K562 (cell line): ENCODE data around the gene PDE1C. TPM values are rescaled to one million over a fixed set of nuclear protein-coding genes. Genes with fewer than 3 reads are reported as not detected.

Source experiments
- ATAC-seq: fragments of 200-7000 bp; cut with Tn5 transposase; 3 replicates; pipeline ENCODE4 v1.9.1; 2020; ENCODE audit warnings: moderate library complexity
- BruUV-seq: library from RNA; stranded (reverse); fragments of 400-500 nt; replicated peaks from 2 replicates; lab custom pipeline; 2021; lab: Mats Ljungman, UMichigan
- CTCF ChIA-PET: fragments of 300-600 bp; formaldehyde crosslinking; extraction: SDS; loops from one replicate; lab custom pipeline; 2021; ENCODE audit warnings: low intra/inter-chr PET ratio; lab: Yijun Ruan, JAX
- POLR2A ChIA-PET: fragments of 300-600, 350-650 bp; sonication (Branson Sonifier 250); formaldehyde crosslinking; extraction: SDS; loops from one replicate; lab custom pipeline; 2021; ENCODE audit warnings: antibody characterized with exemption, inconsistent platforms; lab: Yijun Ruan, JAX
- DNase-seq, 4 experiments: peaks; one replicate each; pipeline versions ENCODE4 v3.0.0 to v3.0.0-alpha.2; 2011 to 2018; ENCODE audit warnings: low spot score in 3 of 4, mixed read lengths in 3 of 4; ENCODE audit errors: extremely low read depth in 1 of 4
- FAIRE-seq: peaks from 2 replicates; lab custom pipeline; 2011; peaks lifted over from hg19 to GRCh38; lab: Jason Lieb, UNC
- H2AFZ ChIP-seq: 2 replicates; pipeline ENCODE4 v1.6.0; 2011; ENCODE audit warnings: low read depth, low read length, control low read depth, inconsistent platforms
- H3K27ac ChIP-seq: fragments of 200-600 bp; 3 replicates; pipeline ENCODE4 v1.8.0; 2011; ENCODE audit warnings: low read depth, mild to moderate bottlenecking, control low read depth, inconsistent platforms, low read length, moderate library complexity, mixed read lengths; ENCODE audit errors: extremely low read depth
- H3K27me3 ChIP-seq, 2 experiments: fragments of 300-600 bp in 1 of 2; 2 replicates in 1 of 2; 3 replicates in 1 of 2; pipeline versions ENCODE4 v1.6.0 to v1.8.0; 2011; ENCODE audit warnings: inconsistent platforms in 2 of 2, low read length in 2 of 2, mild to moderate bottlenecking in 1 of 2, mixed read lengths in 1 of 2, moderate library complexity in 1 of 2; ENCODE audit not compliant: control insufficient read depth in 2 of 2, insufficient read depth in 2 of 2
- H3K36me3 ChIP-seq: fragments of 300-600 bp; 3 replicates; pipeline ENCODE4 v1.8.0; 2011; ENCODE audit warnings: mild to moderate bottlenecking, low read length, inconsistent platforms; ENCODE audit not compliant: control insufficient read depth, insufficient read depth
- H3K4me1 ChIP-seq, 2 experiments: fragments of 200-600 bp in 1 of 2; replicated peaks in 1 of 2; 2 replicates in 1 of 2; 3 replicates in 1 of 2; pipeline versions ENCODE4 v1.5.1 to v1.8.0; 2011; ENCODE audit warnings: inconsistent platforms in 2 of 2, low read length in 2 of 2, mild to moderate bottlenecking in 1 of 2, mixed read lengths in 1 of 2, moderate library complexity in 1 of 2; ENCODE audit not compliant: control insufficient read depth in 2 of 2, insufficient read depth in 2 of 2
- H3K4me2 ChIP-seq: 2 replicates; pipeline ENCODE4 v1.6.1; 2011; ENCODE audit warnings: low read length, control low read depth, inconsistent platforms, mixed read lengths; ENCODE audit not compliant: insufficient read depth
- H3K4me3 ChIP-seq: fragments of 200-600 bp; sonication (generic), shearing (Covaris generic); 2 replicates; pipeline ENCODE4 v1.5.1; 2016; ENCODE audit warnings: control low read depth, inconsistent platforms
- H3K79me2 ChIP-seq: fragments of 200-600 bp; 3 replicates; pipeline ENCODE4 v1.8.0; 2011; ENCODE audit warnings: low read length, inconsistent platforms; ENCODE audit not compliant: control insufficient read depth, insufficient read depth
- H3K9ac ChIP-seq, 2 experiments: 2 replicates each; pipeline versions ENCODE4 v1.6.0 to v1.6.1; 2011; ENCODE audit warnings: low read depth in 2 of 2, low read length in 2 of 2, control low read depth in 1 of 2, inconsistent platforms in 1 of 2, mild to moderate bottlenecking in 1 of 2, mixed read lengths in 1 of 2; ENCODE audit not compliant: insufficient read depth in 1 of 2
- H3K9me1 ChIP-seq: one replicate; pipeline ENCODE4 v1.6.0; 2011; ENCODE audit warnings: inconsistent platforms, mild to moderate bottlenecking, low read length, moderate library complexity; ENCODE audit not compliant: control insufficient read depth, insufficient read depth
- H3K9me3 ChIP-seq: replicated peaks from 2 replicates; pipeline ENCODE4 v1.5.1; 2011; ENCODE audit warnings: low read depth, low read length, inconsistent platforms; ENCODE audit not compliant: control insufficient read depth, insufficient read depth
- H4K20me1 ChIP-seq: replicated peaks from 2 replicates; pipeline ENCODE4 v1.6.1; 2011; ENCODE audit warnings: low read length, inconsistent platforms, mixed read lengths; ENCODE audit not compliant: control insufficient read depth, insufficient read depth
- BRF1 ChIP-seq: IDR thresholded peaks from 3 replicates; pipeline ENCODE4 v1.6.1; 2011; ENCODE audit warnings: borderline replicate concordance, mild to moderate bottlenecking; ENCODE audit not compliant: insufficient read length; ENCODE audit errors: extremely low read depth
- CTBP1 ChIP-seq: fragments of 450-650 bp; IDR thresholded peaks from 2 replicates; pipeline ENCODE4 v1.6.1; 2016; ENCODE audit warnings: borderline replicate concordance
- EWSR1 ChIP-seq: fragments of 450-650 bp; IDR thresholded peaks from 2 replicates; pipeline ENCODE4 v1.6.1; 2018; ENCODE audit warnings: borderline replicate concordance, mild to moderate bottlenecking, low read depth, moderate library complexity; ENCODE audit not compliant: partially characterized antibody
- KLF6 ChIP-seq: fragments of 250-450 bp; sonication (Bioruptor Pico); IDR thresholded peaks from 2 replicates; pipeline ENCODE4 v1.4.0; 2020; ENCODE audit warnings: mild to moderate bottlenecking, moderate library complexity, borderline replicate concordance
- MTF1 ChIP-seq: fragments of 250-450 bp; sonication (Bioruptor Pico); IDR thresholded peaks from 2 replicates; pipeline ENCODE4 v1.9.0; 2021; ENCODE audit warnings: moderate library complexity, mild to moderate bottlenecking, inconsistent platforms, borderline replicate concordance
- NBN ChIP-seq: fragments of 450-650 bp; IDR thresholded peaks from 2 replicates; pipeline ENCODE4 v1.6.1; 2016; ENCODE audit warnings: low read depth, mild to moderate bottlenecking
- NELFE ChIP-seq: IDR thresholded peaks from 2 replicates; pipeline ENCODE4 v1.6.1; 2011; ENCODE audit warnings: mild to moderate bottlenecking; ENCODE audit not compliant: insufficient read depth, insufficient read length
- PPARD ChIP-seq: fragments of 250-450 bp; sonication (Bioruptor Pico); IDR thresholded peaks from 2 replicates; pipeline ENCODE4 v1.8.0; 2022; ENCODE audit warnings: inconsistent platforms, mild to moderate bottlenecking, moderate library complexity
- RNF2 ChIP-seq: sonication (generic); IDR thresholded peaks from 2 replicates; pipeline ENCODE4 v1.6.1; 2016
- STAG1 ChIP-seq: sonication (generic); formaldehyde crosslinking; IDR thresholded peaks from 2 replicates; pipeline ENCODE4 v1.5.0; 2020; ENCODE audit warnings: missing genetic modification reagents, borderline replicate concordance
- TAF1 ChIP-seq: IDR thresholded peaks from 2 replicates; pipeline ENCODE4 v1.6.1; 2011; ENCODE audit warnings: mild to moderate bottlenecking, low read length, moderate library complexity; ENCODE audit not compliant: insufficient read depth, control insufficient read depth, severe bottlenecking; ENCODE audit errors: extremely low read depth
- TEAD2 ChIP-seq: fragments of 450-650 bp; IDR thresholded peaks from 2 replicates; pipeline ENCODE4 v1.6.1; 2016; ENCODE audit warnings: missing genetic modification characterization, control low read depth, missing compliant biosample characterization
- TEAD4 ChIP-seq, 2 experiments: sonication (generic) in 1 of 2; formaldehyde crosslinking in 1 of 2; IDR thresholded peaks; 2 replicates each; pipeline versions ENCODE4 v1.6.1 to v1.8.0; 2012 to 2022; ENCODE audit warnings: borderline replicate concordance in 1 of 2, inconsistent platforms in 1 of 2, low read length in 1 of 2, mild to moderate bottlenecking in 1 of 2, missing genetic modification reagents in 1 of 2
- TFAM ChIP-seq: fragments of 250-450 bp; sonication (Bioruptor Pico); conservative IDR thresholded peaks from 2 replicates; pipeline ENCODE4 v1.5.0; 2021; ENCODE audit warnings: mild to moderate bottlenecking, moderate library complexity
- TRIM28 ChIP-seq: fragments of 450-650 bp; IDR thresholded peaks from 2 replicates; pipeline ENCODE4 v1.6.1; 2017
- ZNF316 ChIP-seq: fragments of 450-650 bp; IDR thresholded peaks from 2 replicates; pipeline ENCODE4 v1.6.1; 2016
- WGBS: fragments of 100-300 bp; shearing (Covaris generic); methylation state at CpG from one replicate; pipeline ENCODE4 v1.1.6; 2016; ENCODE audit warnings: low coverage, mixed read lengths; ENCODE audit not compliant: insufficient coverage; ENCODE audit errors: missing lambda C conversion rate; 5-methylcytosine and 5-hydroxymethylcytosine counted together
- in situ Hi-C: fragments of 300-500 bp; cut with MboI; formaldehyde crosslinking; loops from 4 replicates; pipeline ENCODE4 v1.15.0; 2018; ENCODE audit warnings: inconsistent platforms, mixed read lengths
- intact Hi-C: fragments of 100-400 bp; cut with micrococcal nuclease; formaldehyde crosslinking; loops from 2 replicates; pipeline ENCODE4 v1.14.2; 2022
- polyA plus RNA-seq, 8 experiments: library from polyadenylated mRNA; depleted of rRNA in 4 of 8; stranded (reverse) in 5 of 8; unstranded in 3 of 8; fragments of >200 nt; fragmentation: Nextera tagmentation in 2 of 8; fragmentation: Illumina TruSeq in 1 of 8; extraction: Ambion mirVana in 2 of 8; extraction: Trizol in 1 of 8; gene quantifications; 2 replicates each; pipeline versions ENCODE4 v1.2.1 to v1.2.3, GENCODE V29; 2011 to 2014; ENCODE audit warnings: inconsistent platforms in 1 of 8, missing spikeins in 1 of 8
- total RNA-seq, 7 experiments: library from RNA; depleted of rRNA in 6 of 7; stranded (reverse); fragments of >200 nt in 6 of 7; fragmentation: Illumina TruSeq in 2 of 7; extraction: Trizol in 2 of 7; gene quantifications; 2 replicates each; pipeline versions ENCODE4 v1.2.1 to v1.2.3, GENCODE V29; 2011 to 2021; ENCODE audit warnings: low replicate concordance in 1 of 7
- TF ChIP-seq, protein P1 (sequence below): sonication (generic); IDR thresholded peaks from 2 replicates; pipeline ENCODE4 v1.6.1; 2016
- TF ChIP-seq, protein P2 (sequence below): sonication (generic); formaldehyde crosslinking; IDR thresholded peaks from 2 replicates; pipeline ENCODE4 v1.8.0; 2022; ENCODE audit warnings: mild to moderate bottlenecking, missing genetic modification reagents

The PDE1C gene
- total and polyA plus RNA-seq, 9 of the 15 experiments (the other 6 are each of a cell fraction or from before 2014, with no cell fraction given): under 0.01 to 0.01 TPM; not detected in 7

DNA sequence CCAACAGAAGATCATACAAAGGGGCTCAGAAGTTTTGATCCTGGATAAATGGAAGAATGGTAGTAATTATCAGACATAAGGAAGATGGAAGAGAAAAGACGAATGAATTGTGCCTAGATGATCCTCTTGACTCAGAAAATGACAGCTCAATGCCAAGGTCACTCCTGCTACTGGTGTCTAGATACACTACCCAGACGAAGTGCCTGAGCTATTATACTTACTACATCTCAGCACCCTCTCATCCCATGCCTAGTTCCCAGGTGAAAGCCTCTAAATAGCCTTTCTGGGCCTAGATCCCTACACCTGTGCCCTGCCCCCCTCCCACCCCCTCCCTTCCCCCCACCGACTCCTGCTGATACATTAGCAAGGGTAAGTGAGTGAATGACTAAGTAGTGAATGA lies 25.5 kb downstream of the PDE1C start (continued):
- TF ChIP-seq KLF6 (CRISPR knock-in tag): no peak

DNA sequence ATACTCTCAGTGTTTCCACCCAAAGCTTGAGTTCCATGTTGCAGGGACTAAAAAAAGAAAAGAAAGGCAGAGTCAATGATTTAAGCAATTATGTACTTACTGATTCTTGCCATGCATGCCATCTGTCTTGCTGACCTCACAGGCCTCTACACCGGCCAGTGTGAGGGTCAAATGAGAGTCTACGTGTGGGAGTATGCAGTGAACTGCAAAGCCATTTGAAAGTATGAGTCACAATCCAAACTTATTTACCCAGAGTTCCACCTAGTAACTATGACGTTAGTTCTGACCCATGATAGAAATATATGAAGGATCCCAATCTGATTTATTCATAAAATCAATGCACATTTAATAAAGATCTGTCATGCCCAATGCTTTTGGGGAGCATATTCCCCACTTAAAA lies 26.5 kb downstream of the PDE1C start:
- ATAC-seq: no peak
- Histone ChIP-seq H3K79me2 (no peaks in the 10 kb centered on the region), H3K27ac (no peak overlapping the region), H3K9me1 (no peaks in the 10 kb centered on the region), H3K9me3 (no peaks in the 10 kb centered on the region), H3K4me1 (no peaks in the 10 kb centered on the region), H3K4me3 (no peak overlapping the region), H3K36me3 (no peaks in the 10 kb centered on the region), H4K20me1 (no peaks in the 10 kb centered on the region), H2AFZ (no peak overlapping the region), H3K4me2 (no peak overlapping the region), H3K27me3 (no peaks in the 10 kb centered on the region), H3K9ac (no peak overlapping the region)
- no peak for FAIRE-seq
- WGBS: 2% methylated on average over 3 of the region's 3 CpGs
- no TSS peak for BruUV-seq
- DNase-seq: no peak
- CTCF ChIA-PET: no interaction called here
- TF ChIP-seq, protein P1, sequence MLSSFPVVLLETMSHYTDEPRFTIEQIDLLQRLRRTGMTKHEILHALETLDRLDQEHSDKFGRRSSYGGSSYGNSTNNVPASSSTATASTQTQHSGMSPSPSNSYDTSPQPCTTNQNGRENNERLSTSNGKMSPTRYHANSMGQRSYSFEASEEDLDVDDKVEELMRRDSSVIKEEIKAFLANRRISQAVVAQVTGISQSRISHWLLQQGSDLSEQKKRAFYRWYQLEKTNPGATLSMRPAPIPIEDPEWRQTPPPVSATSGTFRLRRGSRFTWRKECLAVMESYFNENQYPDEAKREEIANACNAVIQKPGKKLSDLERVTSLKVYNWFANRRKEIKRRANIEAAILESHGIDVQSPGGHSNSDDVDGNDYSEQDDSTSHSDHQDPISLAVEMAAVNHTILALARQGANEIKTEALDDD: no peak
- TF ChIP-seq STAG1 (CRISPR knock-in tag) (no peak), PPARD (CRISPR knock-in tag) (no peak), RNF2 (no peak), TAF1 (no peak), ZNF316 (no peak), NELFE (no peak), EWSR1 (no peak), BRF1 (no peak), TFAM (CRISPR knock-in tag) (no peak), TEAD2 (tag) (no peak), NBN (no peak), MTF1 (CRISPR knock-in tag) (no peak), TRIM28 (no peak), CTBP1 (no peak), TEAD4 (IDR thresholded peaks at IDR 0.05; ENCODE audit: low read length) (no peak), TEAD4 (CRISPR knock-in tag; IDR thresholded peaks at IDR 0.05; ENCODE audit: borderline replicate concordance) (no peak)
- TF ChIP-seq, protein P2, sequence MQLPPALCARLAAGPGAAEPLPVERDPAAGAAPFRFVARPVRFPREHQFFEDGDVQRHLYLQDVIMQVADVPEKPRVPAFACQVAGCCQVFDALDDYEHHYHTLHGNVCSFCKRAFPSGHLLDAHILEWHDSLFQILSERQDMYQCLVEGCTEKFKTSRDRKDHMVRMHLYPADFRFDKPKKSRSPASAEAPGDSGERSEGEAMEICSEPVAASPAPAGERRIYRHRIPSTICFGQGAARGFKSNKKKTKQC: no peak
- intact Hi-C loops: no loop called here
- POLR2A ChIA-PET: no interaction called here
- in situ Hi-C loops: no loop called here
